PC-3 (cell line): ENCODE data around the gene EPB41L4B. TPM values are rescaled to one million over a fixed set of nuclear protein-coding genes. Genes with fewer than 3 reads are reported as not detected.

Experiments
- ATAC-seq: fragments of 200-7000 bp; cut with Tn5 transposase; 2 replicates; pipeline ENCODE4 v1.9.1; 2020; ENCODE audit warnings: mild to moderate bottlenecking, moderate library complexity
- BruUV-seq: library from RNA; stranded (reverse); fragments of 400-500 nt; replicated peaks from 2 replicates; lab custom pipeline; 2021; lab: Mats Ljungman, UMichigan
- CTCF ChIA-PET: fragments of 300-600 bp; sonication (Branson Sonifier 250); formaldehyde crosslinking; loops from one replicate; lab custom pipeline; 2022; ENCODE audit warnings: antibody characterized with exemption; lab: Charles Lee
- POLR2A ChIA-PET: fragments of 300-600 bp; sonication (Branson Sonifier 250); formaldehyde crosslinking; loops from one replicate; lab custom pipeline; 2022; ENCODE audit warnings: antibody characterized with exemption; ENCODE audit not compliant: unreplicated experiment; lab: Charles Lee
- DNase-seq: peaks from one replicate; pipeline ENCODE4 v3.0.0-alpha.2; 2015
- H2AFZ ChIP-seq: fragments of 300-600 bp; sonication (generic); 2 replicates; pipeline ENCODE4 v1.6.0; 2016; ENCODE audit warnings: antibody characterized with exemption, low read length
- H3F3A ChIP-seq: fragments of 300-600 bp; sonication (generic); one replicate; pipeline ENCODE4 v1.6.0; 2017; ENCODE audit warnings: antibody characterized with exemption, low read length, control low read depth, mild to moderate bottlenecking; ENCODE audit not compliant: unreplicated experiment
- H3K27ac ChIP-seq: fragments of 300-600 bp; sonication (generic); 2 replicates; pipeline ENCODE4 v1.5.1; 2016; ENCODE audit warnings: mild to moderate bottlenecking, low read length
- H3K27me3 ChIP-seq: fragments of 300-600 bp; sonication (generic); 2 replicates; pipeline ENCODE4 v1.6.1; 2016; ENCODE audit warnings: low read length, mixed read lengths
- H3K36me3 ChIP-seq: fragments of 300-600 bp; sonication (generic); 2 replicates; pipeline ENCODE4 v1.6.1; 2016; ENCODE audit warnings: low read depth, mixed run types, low read length, mixed read lengths
- H3K4me1 ChIP-seq: fragments of 300-600 bp; sonication (generic); 2 replicates; pipeline ENCODE4 v1.5.1; 2016; ENCODE audit warnings: low read length; ENCODE audit not compliant: insufficient read depth
- H3K4me2 ChIP-seq: fragments of 300-600 bp; sonication (generic); 2 replicates; pipeline ENCODE4 v1.6.0; 2016; ENCODE audit warnings: low read length
- H3K4me3 ChIP-seq: fragments of 300-600 bp; sonication (generic); 2 replicates; pipeline ENCODE4 v1.5.1; 2016; ENCODE audit warnings: mild to moderate bottlenecking, low read length, mixed read lengths
- H3K79me2 ChIP-seq: fragments of 300-600 bp; sonication (generic); 2 replicates; pipeline ENCODE4 v1.6.1; 2017; ENCODE audit warnings: low read length, mixed read lengths
- H3K9ac ChIP-seq: fragments of 300-600 bp; sonication (generic); 2 replicates; pipeline ENCODE4 v1.6.0; 2016; ENCODE audit warnings: mild to moderate bottlenecking, low read length
- H3K9me2 ChIP-seq: fragments of 300-600 bp; sonication (generic); replicated peaks from 2 replicates; pipeline ENCODE4 v1.6.1; 2016; ENCODE audit warnings: mixed run types, low read length, mixed read lengths
- H3K9me3 ChIP-seq: fragments of 300-600 bp; sonication (generic); 2 replicates; pipeline ENCODE4 v1.6.1; 2016; ENCODE audit warnings: low read length, mixed read lengths
- H4K20me1 ChIP-seq: fragments of 300-600 bp; sonication (generic); 2 replicates; pipeline ENCODE4 v1.6.1; 2016; ENCODE audit warnings: low read length, mixed read lengths
- EZH2 ChIP-seq: fragments of 300-600 bp; sonication (generic); IDR thresholded peaks from one replicate; pipeline ENCODE4 v1.6.1; 2017; ENCODE audit warnings: antibody characterized with exemption, mild to moderate bottlenecking, low read length; ENCODE audit not compliant: unreplicated experiment
- EZH2phosphoT487 ChIP-seq: fragments of 300-600 bp; sonication (generic); IDR thresholded peaks from 2 replicates; pipeline ENCODE4 v1.6.1; 2018; ENCODE audit warnings: mild to moderate bottlenecking, antibody characterized with exemption, low read length, borderline replicate concordance
- intact Hi-C: fragments of 100-400 bp; cut with micrococcal nuclease; formaldehyde crosslinking; loops from 2 replicates; pipeline ENCODE4 v1.9.0; 2023
- total RNA-seq: library from RNA; depleted of rRNA; stranded (reverse); fragments of >200 nt; gene quantifications from 2 replicates; pipeline ENCODE4 v1.2.3, GENCODE V29; 2014
- TF ChIP-seq, protein P1 (sequence below): fragments of 300-600 bp; sonication (generic); conservative IDR thresholded peaks from 2 replicates; pipeline ENCODE4 v1.5.1; 2017; ENCODE audit warnings: antibody characterized with exemption, low read depth, mild to moderate bottlenecking, low read length

EPB41L4B gene
- total RNA-seq, 1 experiment from 2014 or later, result 11.2 TPM

DNA sequence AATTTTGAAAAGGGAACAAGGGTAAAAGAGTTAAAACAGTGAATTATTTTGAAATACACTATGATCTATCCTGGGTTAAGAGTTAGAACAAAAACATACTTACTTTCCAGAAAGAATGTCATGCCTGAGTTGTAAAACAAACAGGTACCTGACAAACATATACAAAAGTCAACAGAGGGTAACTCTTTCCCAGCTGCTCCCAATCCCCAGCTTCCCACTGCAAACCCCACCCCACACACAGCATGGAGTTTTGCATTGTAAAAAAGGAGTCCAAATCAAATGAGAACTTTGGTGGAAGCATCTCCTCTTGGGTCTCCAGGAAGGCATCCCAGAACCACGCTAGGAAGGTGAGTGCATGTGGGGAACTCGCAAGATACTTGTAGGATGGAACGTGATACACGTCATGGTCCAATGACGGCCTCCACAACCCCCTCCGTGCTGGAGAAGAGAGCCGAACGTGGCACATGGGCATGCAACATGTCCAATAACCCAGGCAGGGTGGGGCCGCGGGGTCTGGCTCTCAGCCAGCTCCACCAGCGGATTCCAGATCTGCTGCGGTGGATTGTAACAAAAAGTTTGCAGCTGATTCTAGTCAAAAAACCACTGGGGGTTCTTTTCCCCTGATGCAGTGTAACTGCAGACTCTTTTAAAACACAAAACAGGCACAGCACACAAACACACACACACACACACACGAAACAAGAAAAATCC, 55.8 kb downstream of the EPB41L4B start:
- H3K27me3 ChIP-seq, result no peaks in the 10 kb centered on the region
- no peaks in the 10 kb centered on the region for H4K20me1 ChIP-seq
- no peaks in the 10 kb centered on the region for H3K79me2 ChIP-seq
- H3K4me1 ChIP-seq, result peaks cover 18% of the 10 kb centered on the region
- TF ChIP-seq EZH2 (no peak), EZH2phosphoT487 (no peak)
- TF ChIP-seq, protein P1, sequence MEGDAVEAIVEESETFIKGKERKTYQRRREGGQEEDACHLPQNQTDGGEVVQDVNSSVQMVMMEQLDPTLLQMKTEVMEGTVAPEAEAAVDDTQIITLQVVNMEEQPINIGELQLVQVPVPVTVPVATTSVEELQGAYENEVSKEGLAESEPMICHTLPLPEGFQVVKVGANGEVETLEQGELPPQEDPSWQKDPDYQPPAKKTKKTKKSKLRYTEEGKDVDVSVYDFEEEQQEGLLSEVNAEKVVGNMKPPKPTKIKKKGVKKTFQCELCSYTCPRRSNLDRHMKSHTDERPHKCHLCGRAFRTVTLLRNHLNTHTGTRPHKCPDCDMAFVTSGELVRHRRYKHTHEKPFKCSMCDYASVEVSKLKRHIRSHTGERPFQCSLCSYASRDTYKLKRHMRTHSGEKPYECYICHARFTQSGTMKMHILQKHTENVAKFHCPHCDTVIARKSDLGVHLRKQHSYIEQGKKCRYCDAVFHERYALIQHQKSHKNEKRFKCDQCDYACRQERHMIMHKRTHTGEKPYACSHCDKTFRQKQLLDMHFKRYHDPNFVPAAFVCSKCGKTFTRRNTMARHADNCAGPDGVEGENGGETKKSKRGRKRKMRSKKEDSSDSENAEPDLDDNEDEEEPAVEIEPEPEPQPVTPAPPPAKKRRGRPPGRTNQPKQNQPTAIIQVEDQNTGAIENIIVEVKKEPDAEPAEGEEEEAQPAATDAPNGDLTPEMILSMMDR, result no peak
- ChIA-PET POLR2A (interaction anchor here (0.7 kb wide), 1 partner anchor 33 kb away, joined by 6 read pairs; no protein-coding TSS in a partner anchor), CTCF (no interaction called here)
- intact Hi-C loops, result no loop called here
- no peaks in the 10 kb centered on the region for H3F3A ChIP-seq
- peak; percentile 47 for DNase-seq
- peak overlapping the region; percentile 76 for H3K4me2 ChIP-seq
- H3K9ac ChIP-seq, result peak overlapping the region; percentile 29; the same call in 1 of the 2 replicates
- H3K36me3 ChIP-seq, result 0 out of 2 replicates have a peak, but pooled peaks cover 4% of the 10 kb centered on the region
- peak overlapping the region; percentile 38 for H3K4me3 ChIP-seq
- no peaks in the 10 kb centered on the region for H3K9me3 ChIP-seq
- H3K9me2 ChIP-seq, result no peaks in the 10 kb centered on the region
- no TSS peak for BruUV-seq
- H3K27ac ChIP-seq, result peak overlapping the region; percentile 75
- peak overlapping the region; percentile 37 for H2AFZ ChIP-seq
- ATAC-seq, result peak; percentile 81

GRCh38 chr9:109263358-109263757, 57.5 kb downstream of the EPB41L4B start:
- Histone ChIP-seq H3K9ac (no peak overlapping the region), H3K4me1 (peaks cover 18% of the 10 kb centered on the region), H3K9me2 (no peaks in the 10 kb centered on the region), H3K27me3 (no peaks in the 10 kb centered on the region), H3K36me3 (0 out of 2 replicates have a peak, but pooled peaks cover 4% of the 10 kb centered on the region), H4K20me1 (no peaks in the 10 kb centered on the region), H3K79me2 (no peaks in the 10 kb centered on the region), H3K27ac (no peak overlapping the region), H3K4me2 (no peak overlapping the region), H3F3A (no peaks in the 10 kb centered on the region), H2AFZ (no peak overlapping the region), H3K9me3 (no peaks in the 10 kb centered on the region), H3K4me3 (no peak overlapping the region)
- ChIA-PET CTCF (no interaction called here), POLR2A (no interaction called here)
- BruUV-seq, result no TSS peak
- DNase-seq (no peak), ATAC-seq (no peak)
- TF ChIP-seq, protein P1, result no peak
- TF ChIP-seq EZH2, result no peak
- no peak for TF ChIP-seq EZH2phosphoT487
- intact Hi-C loops, result no loop called here
